Effector memory CD8-positive, alpha-beta T cell (primary cell): ENCODE results near the gene POMGNT2.

Source experiments
- ATAC-seq: fragments of 150-1000 bp; cut with Tn5 transposase; replicated peaks from 2 replicates; pipeline ENCODE4 v1.10.0; 2021; ENCODE audit warnings: mild to moderate bottlenecking, moderate library complexity
- DNase-seq, 3 experiments: peaks; one replicate each; pipeline ENCODE4 v3.0.0; 2021
- H3K27ac Mint-ChIP-seq, 2 donors: one replicate each; pipeline ENCODE4 v1.8.0; 2022; ENCODE audit warnings: mild to moderate bottlenecking in 2 of 2, mixed read lengths in 2 of 2, moderate library complexity in 2 of 2
- H3K27me3 Mint-ChIP-seq, 2 donors: one replicate each; pipeline ENCODE4 v1.8.0; 2022; ENCODE audit warnings: mixed read lengths in 2 of 2
- H3K36me3 Mint-ChIP-seq: one replicate; pipeline ENCODE4 v1.8.0; 2022; ENCODE audit warnings: mild to moderate bottlenecking, moderate library complexity, mixed read lengths; ENCODE audit not compliant: insufficient read depth
- H3K4me1 Mint-ChIP-seq, 2 donors: one replicate each; pipeline ENCODE4 v1.8.0; 2022; ENCODE audit warnings: low read depth in 2 of 2, mixed read lengths in 2 of 2
- H3K4me3 Mint-ChIP-seq, 2 donors: one replicate each; pipeline ENCODE4 v1.8.0; 2022; ENCODE audit warnings: mild to moderate bottlenecking in 2 of 2, mixed read lengths in 2 of 2, moderate library complexity in 2 of 2
- H3K9me3 Mint-ChIP-seq, 2 donors: one replicate each; pipeline ENCODE4 v1.8.0; 2022; ENCODE audit warnings: mixed read lengths in 2 of 2

Gene POMGNT2

DNA sequence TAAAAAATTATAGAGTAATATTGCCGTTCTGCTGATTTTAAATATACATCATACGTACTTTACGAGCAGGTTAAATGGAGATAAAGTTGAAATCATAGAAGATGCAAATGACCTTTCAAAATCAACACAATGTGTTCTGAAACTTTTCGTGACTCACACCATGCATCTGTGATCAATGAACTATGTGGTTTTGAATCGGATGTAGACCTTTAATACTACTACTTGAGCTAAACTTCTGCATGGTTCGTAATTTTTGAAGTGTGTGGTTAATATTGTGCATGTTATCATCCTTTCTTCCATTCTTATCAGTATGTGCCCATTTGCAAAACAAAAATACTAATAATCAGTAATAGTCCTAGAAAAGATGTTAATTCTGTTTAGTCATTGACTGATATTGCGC is 67.9 kb downstream of the POMGNT2 start:
- no peak overlapping the region for H3K27ac Mint-ChIP-seq
- no peaks in the 10 kb centered on the region for H3K27me3 Mint-ChIP-seq
- H3K4me3 Mint-ChIP-seq, result peak overlapping the region; percentile 12 to 61
- no peak for DNase-seq
- peaks cover 21 to 33% of the 10 kb centered on the region in 2 donors for H3K4me1 Mint-ChIP-seq
- H3K9me3 Mint-ChIP-seq, result no peaks in the 10 kb centered on the region
- peaks cover 3% of the 10 kb centered on the region for H3K36me3 Mint-ChIP-seq
- ATAC-seq, result no peak

- H3K9me3 Mint-ChIP-seq, result no peaks in the 10 kb centered on the region
- peak; percentile 94 for ATAC-seq
- H3K4me3 Mint-ChIP-seq, result peak overlapping the region; percentile 40 to 44
These were observed 69.1 kb downstream of the POMGNT2 start for GRCh38 chr3:43036621-43037423.

DNA sequence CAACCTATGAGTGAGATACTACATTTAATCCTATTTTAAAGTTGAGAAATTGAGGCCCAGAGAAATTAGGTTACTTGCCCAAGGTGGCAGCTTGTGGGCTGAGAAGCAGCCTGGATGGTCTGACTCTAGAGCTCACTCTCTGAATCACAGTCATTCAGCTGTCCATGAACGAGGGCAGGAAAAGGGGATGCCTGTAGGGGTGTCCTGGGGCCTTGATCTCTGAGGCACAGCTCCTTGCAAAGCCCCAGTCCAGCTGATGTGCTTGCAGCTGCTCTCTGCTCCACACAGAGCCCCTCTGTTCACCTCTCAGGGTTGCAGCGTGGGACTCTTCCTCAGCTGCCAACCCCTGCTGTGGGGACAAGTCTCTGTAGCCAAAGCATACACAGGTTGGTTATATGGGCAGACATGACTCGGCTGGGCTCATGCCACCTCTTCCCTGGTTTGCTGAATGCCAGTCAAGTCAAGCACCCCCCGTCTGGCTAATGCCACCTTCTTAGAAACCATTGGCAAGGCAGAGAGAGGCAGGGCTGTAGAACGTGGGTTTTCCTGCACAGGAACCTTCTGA is 70.0 kb downstream of the POMGNT2 start:
- H3K27me3 Mint-ChIP-seq, result no peaks in the 10 kb centered on the region
- H3K27ac Mint-ChIP-seq, result no peak overlapping the region
- H3K4me3 Mint-ChIP-seq, result no peak overlapping the region
- DNase-seq, result no peak
- peaks cover 3% of the 10 kb centered on the region for H3K36me3 Mint-ChIP-seq
- H3K9me3 Mint-ChIP-seq, result no peaks in the 10 kb centered on the region
- peaks cover 21 to 33% of the 10 kb centered on the region in 2 donors for H3K4me1 Mint-ChIP-seq
- ATAC-seq, result no peak

More at GRCh38 chr3:43036621-43037423, 69.1 kb downstream of the POMGNT2 start:
- Mint-ChIP-seq H3K27me3 (no peaks in the 10 kb centered on the region), H3K27ac (peak overlapping the region; percentile 76 to 88), H3K36me3 (peaks cover 3% of the 10 kb centered on the region), H3K4me1 (peaks cover 21 to 33% of the 10 kb centered on the region in 2 donors)
- peak; percentile 18 to 34 (median 26) for DNase-seq

- DNase-seq, result no peak
- peaks cover 21 to 33% of the 10 kb centered on the region in 2 donors for H3K4me1 Mint-ChIP-seq
- no peaks in the 10 kb centered on the region for H3K9me3 Mint-ChIP-seq
- no peak overlapping the region for H3K27ac Mint-ChIP-seq
- no peak overlapping the region for H3K4me3 Mint-ChIP-seq
- ATAC-seq, result no peak
- H3K36me3 Mint-ChIP-seq, result peaks cover 3% of the 10 kb centered on the region
- no peaks in the 10 kb centered on the region for H3K27me3 Mint-ChIP-seq
These were observed 71.0 kb downstream of the POMGNT2 start for GRCh38 chr3:43034911-43035310.

DNA sequence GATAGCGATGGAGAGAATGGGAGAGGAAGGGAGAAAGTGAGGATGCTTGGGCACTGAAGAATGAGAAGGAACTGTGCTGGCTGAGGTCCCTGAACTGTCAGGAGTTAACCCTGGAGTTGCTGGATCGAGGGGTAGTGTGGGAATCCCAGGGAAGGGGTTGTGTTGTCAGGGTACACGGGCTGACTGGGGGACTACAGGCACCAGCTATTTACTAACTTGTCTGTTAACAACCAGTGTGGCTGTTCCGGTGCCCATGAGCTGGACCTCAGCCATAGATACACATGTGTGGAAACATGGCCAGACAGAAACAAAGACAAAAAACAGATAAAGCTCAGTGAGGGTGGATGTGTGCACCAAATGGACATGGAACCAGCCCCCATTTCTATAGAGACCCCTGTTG is 71.7 kb downstream of the POMGNT2 start:
- ATAC-seq, result no peak
- peaks cover 21 to 37% of the 10 kb centered on the region in 2 donors for H3K4me1 Mint-ChIP-seq
- no peak overlapping the region for H3K4me3 Mint-ChIP-seq
- no peak for DNase-seq
- H3K36me3 Mint-ChIP-seq, result peaks cover 3% of the 10 kb centered on the region
- no peaks in the 10 kb centered on the region for H3K9me3 Mint-ChIP-seq
- no peaks in the 10 kb centered on the region for H3K27me3 Mint-ChIP-seq
- peak overlapping the region in 1 of 2 donors; percentile 8 for H3K27ac Mint-ChIP-seq

- no peak for ATAC-seq
- Mint-ChIP-seq H3K4me1 (peaks cover 17 to 27% of the 10 kb centered on the region in 2 donors), H3K4me3 (no peak overlapping the region), H3K27ac (no peak overlapping the region), H3K36me3 (no peaks in the 10 kb centered on the region), H3K27me3 (no peaks in the 10 kb centered on the region), H3K9me3 (no peaks in the 10 kb centered on the region)
- no peak for DNase-seq
These were observed 72.9 kb downstream of the POMGNT2 start for GRCh38 chr3:43032646-43033628.

DNA sequence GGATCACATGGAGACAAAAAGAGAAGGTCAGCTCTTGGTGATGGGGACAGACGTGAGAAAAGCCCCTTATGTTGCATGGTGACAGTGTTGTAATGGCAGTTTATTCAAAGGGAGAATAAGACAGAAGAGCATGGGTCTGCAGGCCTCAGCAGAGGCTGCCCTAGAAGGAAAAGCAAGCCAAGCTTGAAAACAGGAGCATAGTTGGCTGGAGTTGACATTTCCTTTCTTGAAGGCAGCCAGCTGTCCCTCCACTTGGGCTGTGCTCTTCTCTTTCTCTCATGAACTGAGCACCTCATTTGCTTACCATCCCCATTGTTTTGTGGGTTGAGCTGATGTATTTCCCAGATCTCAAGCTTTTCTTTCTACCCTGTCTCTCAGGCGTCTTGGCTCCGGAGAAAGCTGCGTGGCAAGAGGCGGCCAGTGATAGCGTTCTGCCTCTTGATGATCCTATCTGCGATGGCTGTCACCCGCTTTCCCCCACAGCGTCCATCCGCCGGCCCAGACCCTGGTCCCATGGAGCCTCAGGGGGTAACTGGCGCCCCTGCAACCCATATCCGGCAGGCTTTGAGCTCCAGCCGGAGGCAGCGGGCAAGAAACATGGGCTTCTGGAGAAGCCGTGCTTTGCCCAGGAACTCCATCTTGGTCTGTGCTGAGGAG is 73.9 kb downstream of the POMGNT2 start:
- H3K27me3 Mint-ChIP-seq, result no peaks in the 10 kb centered on the region
- H3K36me3 Mint-ChIP-seq, result no peaks in the 10 kb centered on the region
- no peak for ATAC-seq
- no peaks in the 10 kb centered on the region for H3K9me3 Mint-ChIP-seq
- no peak overlapping the region for H3K4me3 Mint-ChIP-seq
- H3K4me1 Mint-ChIP-seq, result peaks cover 13 to 21% of the 10 kb centered on the region in 2 donors
- DNase-seq, result no peak
- no peak overlapping the region for H3K27ac Mint-ChIP-seq

GRCh38 chr3:43031485-43031884 is 74.4 kb downstream of the POMGNT2 start:
- Mint-ChIP-seq H3K27ac (no peak overlapping the region), H3K4me1 (peaks cover 7 to 16% of the 10 kb centered on the region in 2 donors), H3K27me3 (no peaks in the 10 kb centered on the region), H3K36me3 (no peaks in the 10 kb centered on the region), H3K4me3 (no peak overlapping the region), H3K9me3 (no peaks in the 10 kb centered on the region)
- no peak for DNase-seq
- no peak for ATAC-seq

GRCh38 chr3:43030162-43030935 is 75.5 kb downstream of the POMGNT2 start:
- DNase-seq (no peak), ATAC-seq (no peak)
- no peaks in the 10 kb centered on the region for H3K9me3 Mint-ChIP-seq
- no peaks in the 10 kb centered on the region for H3K27me3 Mint-ChIP-seq
- H3K4me3 Mint-ChIP-seq, result no peak overlapping the region
- H3K27ac Mint-ChIP-seq, result no peak overlapping the region
- H3K4me1 Mint-ChIP-seq, result peaks cover 7 to 16% of the 10 kb centered on the region in 2 donors
- no peaks in the 10 kb centered on the region for H3K36me3 Mint-ChIP-seq
